PFSK-1 (cell line): Measurements from ENCODE around the gene BAZ2B.

Experiments used
- FOXP2 ChIP-seq: optimal IDR thresholded peaks from 2 replicates; pipeline ENCODE3; 2011; ENCODE audit warnings: borderline replicate concordance, control low read depth, inconsistent platforms; ENCODE audit not compliant: insufficient read depth; ENCODE audit errors: extremely low read length, extremely low read depth
- POLR2AphosphoS5 ChIP-seq: IDR thresholded peaks from 2 replicates; pipeline ENCODE4 v1.6.1; 2012; ENCODE audit warnings: low read depth, mild to moderate bottlenecking, control low read depth, low read length, moderate library complexity
- REST ChIP-seq, 2 experiments: IDR thresholded peaks; 2 replicates each; pipeline versions ENCODE4 v1.6.1 to v1.8.0; 2011 to 2012; ENCODE audit warnings: low read depth in 2 of 2, low read length in 2 of 2, control low read depth in 1 of 2, inconsistent platforms in 1 of 2, mild to moderate bottlenecking in 1 of 2, moderate library complexity in 1 of 2; ENCODE audit not compliant: insufficient read depth in 1 of 2
- SIN3A ChIP-seq: IDR thresholded peaks from 2 replicates; pipeline ENCODE4 v1.6.1; 2012; ENCODE audit warnings: mild to moderate bottlenecking, low read length, moderate library complexity, borderline replicate concordance; ENCODE audit not compliant: insufficient read depth
- TAF1 ChIP-seq: IDR thresholded peaks from 2 replicates; pipeline ENCODE4 v1.6.1; 2012; ENCODE audit warnings: low read length, control low read depth, borderline replicate concordance; ENCODE audit not compliant: insufficient read depth

- TF ChIP-seq TAF1 (no peak), POLR2AphosphoS5 (no peak), SIN3A (no peak), REST (IDR thresholded peaks at IDR 0.05; ENCODE audit: insufficient read depth in 1 of 2, low read depth in 2 of 2, low read length in 2 of 2) (no peak), FOXP2 (no peak)
Observed at GRCh38 chr2:159307942-159308341, 308.4 kb downstream of the BAZ2B start.
